HG03175 (cell line): ENCODE measurements around the gene PPT2.
"Not testable (repeated sequence)": the region's sequence is repeated elsewhere in the genome, so short reads cannot be mapped to it uniquely, and the experiment has no call there.

Experiments
- ATAC-seq: cut with Tn5 transposase; IDR thresholded peaks from one replicate; pipeline ENCODE4 v1.9.1; 2021; ENCODE audit warnings: mild to moderate bottlenecking, moderate library complexity; ENCODE audit not compliant: unreplicated experiment

Gene PPT2

DNA sequence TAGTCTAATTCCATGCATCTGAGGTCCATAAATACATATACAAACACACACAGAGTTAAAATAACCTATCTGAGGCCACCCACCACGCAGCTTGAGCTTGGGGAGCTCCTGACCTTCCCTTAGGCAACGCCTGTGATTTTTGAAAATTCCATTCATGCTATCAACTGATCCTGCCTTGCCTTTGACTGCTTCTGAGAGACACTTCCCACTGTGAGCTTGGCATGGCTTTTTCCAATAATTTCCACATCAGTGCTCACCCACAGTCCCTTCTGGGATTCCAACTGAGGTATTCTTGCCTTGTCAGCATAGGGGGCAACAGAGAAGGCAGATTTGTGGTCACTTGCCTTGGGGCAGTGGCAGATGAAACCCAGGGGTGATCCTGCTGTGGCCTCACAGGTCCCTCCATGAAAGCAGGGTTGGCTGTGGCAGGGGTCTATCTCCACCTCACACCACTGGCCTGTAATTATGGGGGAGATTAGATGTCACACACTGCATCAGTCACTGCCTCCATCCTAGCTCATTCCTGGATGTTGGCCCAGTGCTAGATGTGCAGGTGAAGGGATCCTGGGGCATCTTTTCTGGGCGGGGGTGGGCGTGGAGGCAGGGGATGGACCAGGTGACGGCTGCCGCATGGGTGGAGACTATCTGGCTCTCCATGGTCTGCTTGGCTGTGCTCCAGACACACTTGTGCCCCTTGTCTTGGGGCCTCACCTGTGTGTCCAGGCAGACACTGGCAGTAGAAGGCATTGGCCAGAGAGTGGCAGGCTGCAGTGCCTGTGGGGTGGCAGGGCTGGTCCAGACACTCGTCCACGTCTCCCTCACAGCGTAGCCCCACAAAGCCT lies 49.7 kb downstream of the PPT2 start:
- no peak for ATAC-seq

DNA sequence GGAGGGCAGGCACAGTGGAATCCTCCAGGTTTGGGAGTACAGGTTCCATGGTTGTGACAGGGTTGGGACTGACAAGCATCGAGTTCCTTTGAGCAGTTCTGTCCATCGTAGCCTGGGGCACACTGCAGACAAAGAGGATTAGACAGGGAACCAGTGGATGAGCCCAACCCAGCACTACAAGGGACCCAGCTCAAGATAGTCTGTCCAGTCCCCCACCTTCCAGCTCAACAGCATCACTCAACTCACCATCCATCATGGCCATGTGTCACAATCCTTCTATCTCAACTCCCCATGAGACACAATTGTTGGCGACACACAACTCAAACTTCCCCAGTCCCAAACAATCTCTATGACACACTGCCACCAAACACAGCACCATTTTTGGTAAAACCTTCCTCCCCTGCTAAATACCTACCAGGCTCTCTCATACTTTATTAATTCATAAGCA lies 50.4 kb downstream of the PPT2 start:
- ATAC-seq = no peak

DNA sequence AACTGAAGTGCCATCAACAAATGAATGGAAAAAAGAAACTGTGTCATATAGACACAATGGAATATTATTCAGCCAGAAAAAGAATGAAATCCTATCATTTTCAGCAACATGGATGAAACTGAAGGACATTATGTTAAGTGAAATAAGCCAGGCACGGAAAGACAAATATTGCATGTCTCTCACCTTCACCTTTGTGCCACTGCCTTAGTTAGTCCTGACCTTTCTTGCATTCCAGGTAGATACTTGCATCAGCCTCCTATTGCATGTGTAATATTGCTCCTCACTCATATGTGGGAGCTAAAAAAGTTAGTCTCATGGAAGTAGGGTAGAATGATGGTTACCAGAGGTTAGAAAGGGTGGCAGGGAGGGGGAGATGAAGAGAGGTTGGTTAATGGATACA lies 55.1 kb downstream of the PPT2 start:
- no peak for ATAC-seq

DNA sequence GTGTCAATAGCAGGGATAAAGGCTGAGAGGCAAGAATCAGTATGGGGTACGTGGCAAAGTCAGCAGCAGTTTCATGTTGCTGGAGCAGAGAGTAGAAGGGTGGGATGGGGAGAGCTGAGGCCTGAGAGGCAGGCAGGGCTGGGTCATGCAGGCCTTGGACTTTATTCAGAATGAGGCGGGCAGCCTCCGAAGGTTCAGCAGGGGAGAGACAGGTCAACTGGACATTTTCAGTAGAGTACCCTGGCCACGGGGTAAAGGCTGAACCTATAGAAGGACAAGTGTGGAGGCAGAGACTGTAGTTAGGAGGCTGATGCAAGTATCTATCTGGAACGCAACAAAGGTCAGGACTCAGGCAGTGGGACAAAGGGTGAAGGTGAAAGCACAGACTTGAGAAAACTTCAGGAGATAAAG lies 56.3 kb downstream of the PPT2 start:
- no peak for ATAC-seq

DNA sequence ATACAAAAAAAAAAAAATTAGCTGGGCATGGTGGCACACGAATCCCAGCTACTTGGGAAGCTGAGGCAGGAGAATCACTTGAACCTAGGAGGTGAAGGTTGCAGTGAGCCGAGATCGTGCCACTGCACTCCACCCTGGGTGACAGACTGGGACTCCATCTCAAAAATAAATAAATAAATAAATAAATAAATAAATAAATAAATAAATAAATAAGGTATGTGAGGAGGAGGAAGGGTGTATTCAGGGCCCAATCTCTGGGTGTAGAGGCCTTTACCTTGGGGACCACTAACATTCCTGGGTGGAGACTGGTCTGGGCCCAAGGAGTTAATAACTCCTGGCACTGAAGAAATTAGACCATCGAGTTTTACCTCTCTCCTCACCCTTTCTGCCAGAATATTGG lies 57.5 kb downstream of the PPT2 start:
- ATAC-seq = not testable (repeated sequence)

DNA sequence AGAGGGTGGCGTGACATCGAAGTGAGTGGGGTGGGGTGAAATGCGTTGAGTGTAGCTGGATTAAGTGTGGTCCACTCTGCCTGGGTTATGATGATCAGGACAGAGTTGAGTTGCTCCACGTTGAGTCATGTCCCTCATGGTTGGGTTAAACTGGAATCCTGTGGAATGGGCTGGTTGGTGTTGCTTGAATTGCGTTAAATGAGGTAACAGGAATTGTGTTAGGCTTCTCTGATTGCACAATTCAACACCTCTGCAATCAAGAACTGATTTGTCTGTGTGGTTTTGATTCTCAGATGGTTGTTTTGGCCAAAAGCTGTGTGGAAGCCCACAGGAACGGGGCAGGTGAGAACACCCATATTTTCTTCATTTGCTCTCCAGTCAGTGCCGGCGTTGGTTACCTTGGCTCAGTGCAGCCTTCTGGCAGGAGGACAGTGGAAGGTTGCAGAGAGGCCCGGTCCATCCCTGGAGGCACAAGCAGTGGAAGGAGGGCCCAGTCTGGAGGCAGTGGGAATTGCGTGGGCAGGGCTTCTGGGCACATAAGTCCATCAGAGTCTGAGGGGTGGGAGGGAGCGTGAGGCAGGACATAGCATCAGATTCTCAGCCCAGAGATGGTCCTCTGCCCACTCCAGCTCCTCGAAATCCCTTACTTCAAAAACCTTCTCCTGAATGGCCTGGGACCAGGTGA lies 58.3 kb downstream of the PPT2 start:
- ATAC-seq = no peak
